Measurements from ENCODE around the gene ADAMTS15.

DNA sequence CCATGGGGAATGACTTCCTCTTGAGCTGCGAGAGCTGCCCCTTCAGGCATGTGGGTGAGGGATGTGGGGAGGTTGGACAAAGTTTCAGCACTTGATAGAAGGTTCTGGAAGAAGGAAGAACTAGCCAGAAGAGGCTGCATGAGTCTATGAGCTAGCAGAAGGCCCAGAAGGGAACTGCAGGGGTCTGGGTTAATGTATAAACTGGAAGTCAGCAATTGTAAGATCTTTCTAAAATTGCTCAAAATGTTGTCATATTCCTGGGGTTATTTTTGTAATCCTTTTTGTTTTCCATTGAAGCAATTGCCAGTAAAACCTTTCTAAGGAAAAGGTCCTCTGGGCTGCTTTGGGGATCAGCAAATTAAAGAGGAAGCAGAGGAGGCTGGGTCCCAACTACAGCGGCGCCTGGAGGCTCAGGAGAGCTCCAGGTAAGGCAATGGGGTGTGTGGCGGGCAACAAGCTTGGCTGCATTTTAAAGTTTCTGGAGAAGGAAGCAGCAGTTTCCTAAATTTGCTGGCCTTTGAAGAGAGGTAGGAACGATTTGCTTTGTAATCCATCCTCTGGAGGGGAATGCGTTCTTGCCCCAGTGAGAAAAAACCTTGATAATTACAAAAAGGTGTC is 29.2 kb downstream of the ADAMTS15 start:
- TF ChIP-seq, protein P1, sequence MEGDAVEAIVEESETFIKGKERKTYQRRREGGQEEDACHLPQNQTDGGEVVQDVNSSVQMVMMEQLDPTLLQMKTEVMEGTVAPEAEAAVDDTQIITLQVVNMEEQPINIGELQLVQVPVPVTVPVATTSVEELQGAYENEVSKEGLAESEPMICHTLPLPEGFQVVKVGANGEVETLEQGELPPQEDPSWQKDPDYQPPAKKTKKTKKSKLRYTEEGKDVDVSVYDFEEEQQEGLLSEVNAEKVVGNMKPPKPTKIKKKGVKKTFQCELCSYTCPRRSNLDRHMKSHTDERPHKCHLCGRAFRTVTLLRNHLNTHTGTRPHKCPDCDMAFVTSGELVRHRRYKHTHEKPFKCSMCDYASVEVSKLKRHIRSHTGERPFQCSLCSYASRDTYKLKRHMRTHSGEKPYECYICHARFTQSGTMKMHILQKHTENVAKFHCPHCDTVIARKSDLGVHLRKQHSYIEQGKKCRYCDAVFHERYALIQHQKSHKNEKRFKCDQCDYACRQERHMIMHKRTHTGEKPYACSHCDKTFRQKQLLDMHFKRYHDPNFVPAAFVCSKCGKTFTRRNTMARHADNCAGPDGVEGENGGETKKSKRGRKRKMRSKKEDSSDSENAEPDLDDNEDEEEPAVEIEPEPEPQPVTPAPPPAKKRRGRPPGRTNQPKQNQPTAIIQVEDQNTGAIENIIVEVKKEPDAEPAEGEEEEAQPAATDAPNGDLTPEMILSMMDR (IDR thresholded peaks at IDR 0.05) = no peak
- TF ChIP-seq POLR2A (IDR thresholded peaks at IDR 0.05) = no peak
